DMS153 treated with DMSO at 0.1 percent for 48 hours (cell line): Measurements from ENCODE around the gene TIMM50.
A peak's percentile ranks its signal among the peaks of the same experiment; 100 is the strongest.
"Not testable (repeated sequence)": the region's sequence is repeated elsewhere in the genome, so short reads cannot be mapped to it uniquely, and the experiment has no call there.

ENCODE experiments used
- DNase-seq: peaks from one replicate; lab custom pipeline; 2025; ENCODE audit not compliant: unreplicated experiment; lab: John Stamatoyannopoulos, UW

The TIMM50 gene

DNA sequence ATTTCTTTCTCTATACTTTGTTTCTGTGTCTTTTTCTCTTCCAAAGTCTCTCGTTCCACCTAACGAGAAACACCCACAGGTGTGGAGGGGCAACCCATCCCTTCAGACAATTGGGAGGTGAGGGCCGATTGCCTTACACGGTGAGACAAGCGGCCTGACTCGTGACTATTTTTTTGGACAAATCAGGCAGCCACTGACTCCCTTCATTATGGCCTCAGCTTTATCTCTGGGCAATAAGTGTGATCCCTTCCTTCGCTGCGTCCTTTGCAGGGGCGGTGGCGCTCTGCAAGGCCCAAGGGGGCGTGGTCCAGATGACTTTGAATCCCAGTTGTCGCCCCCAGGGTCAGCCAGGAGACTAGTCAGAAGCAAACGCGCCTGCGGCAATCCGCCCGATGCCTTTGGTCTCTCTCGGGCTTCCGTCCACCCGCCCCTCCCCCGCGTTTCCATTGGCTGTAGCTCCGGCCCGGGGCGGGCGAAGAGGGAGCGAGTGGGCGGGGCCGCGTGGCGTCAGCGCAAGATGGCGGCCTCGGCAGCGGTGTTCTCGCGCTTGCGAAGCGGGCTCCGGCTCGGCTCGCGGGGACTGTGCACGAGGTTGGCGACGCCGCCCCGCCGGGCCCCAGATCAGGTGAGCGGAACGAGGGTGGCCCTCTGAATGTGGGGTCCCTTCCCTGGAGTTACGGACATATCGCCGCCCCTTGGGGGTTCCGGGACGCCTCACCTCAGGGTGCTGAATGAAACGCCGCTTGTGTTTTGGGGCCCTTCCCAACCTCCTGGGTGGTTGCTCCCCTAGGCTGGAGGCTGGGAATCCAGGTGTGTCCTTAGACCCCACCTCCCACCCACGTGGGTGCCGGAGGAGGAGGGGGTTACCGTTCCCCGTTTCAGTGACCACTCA is at the start of gene TIMM50:
Gene TIMM50 (plus strand): TSS at position 502 of the 892 bp plus-strand sequence. CDS start 16 bp downstream, at position 518.
- DNase-seq: peak; percentile 92

DNA sequence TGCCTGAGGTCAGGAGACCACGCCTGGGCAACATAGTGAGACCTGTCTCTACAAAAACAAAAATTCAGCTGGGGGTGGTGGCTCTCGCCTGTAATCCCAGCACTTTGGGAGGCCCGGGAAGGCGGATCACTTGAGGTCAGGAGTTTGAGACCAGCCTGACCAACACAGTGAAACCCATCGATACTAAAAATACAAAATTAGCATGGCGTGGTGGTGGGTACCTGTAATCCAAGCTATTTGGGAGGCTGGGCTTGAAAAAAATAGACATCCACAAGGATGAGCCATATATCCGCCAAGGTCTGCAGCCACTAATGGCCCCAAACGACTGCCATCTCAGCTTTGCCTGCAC is 48.0 kb upstream of the TIMM50 start:
- DNase-seq: no peak

- DNase-seq: no peak
Observed at GRCh38 chr19:39433480-39434079, 47.1 kb upstream of the TIMM50 start.

DNA sequence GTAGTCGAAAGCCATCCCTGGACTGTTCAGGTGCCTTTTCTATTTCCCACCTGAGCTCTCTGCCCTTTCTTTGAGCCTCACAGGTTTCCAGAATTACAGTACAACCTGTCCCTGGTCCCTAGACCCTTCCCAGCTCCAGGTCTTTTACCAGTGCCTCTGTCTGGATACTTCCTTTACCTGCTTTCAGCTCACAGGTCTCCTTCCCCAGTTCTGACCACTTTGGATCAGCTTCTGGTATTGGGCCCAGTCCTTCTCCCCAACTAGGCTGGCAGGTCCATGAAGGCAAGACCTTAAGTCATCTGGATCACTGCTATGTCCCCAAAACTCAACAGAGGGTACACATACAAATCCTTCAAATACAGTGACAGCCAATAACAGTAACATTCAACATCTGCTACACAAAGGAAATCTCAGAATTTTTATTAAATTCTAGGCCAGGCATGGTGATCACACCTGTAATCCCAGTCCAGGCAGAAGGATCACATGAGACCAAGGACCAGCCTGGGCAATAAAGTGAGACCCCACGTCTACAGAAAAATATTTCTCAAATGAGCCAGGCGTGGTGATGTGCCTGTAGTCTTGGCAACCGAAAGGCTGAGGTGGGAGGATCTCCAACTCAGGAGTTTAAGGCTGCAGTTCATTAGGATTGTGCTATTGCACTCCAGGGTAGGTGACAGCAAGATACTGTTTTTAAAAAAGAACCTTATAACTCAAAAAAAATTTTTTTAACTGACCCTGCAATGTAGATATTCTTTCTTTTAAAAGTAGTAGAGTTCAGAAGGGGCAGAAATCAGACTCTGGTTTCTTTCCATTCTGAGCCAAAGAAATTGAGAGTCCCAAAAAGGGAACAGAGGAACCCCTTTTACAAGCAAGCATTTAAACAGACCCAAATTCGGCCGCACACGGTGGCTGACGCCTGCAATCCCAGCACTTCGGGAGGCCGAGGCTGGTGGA is 46.2 kb upstream of the TIMM50 start:
- DNase-seq: no peak

DNA sequence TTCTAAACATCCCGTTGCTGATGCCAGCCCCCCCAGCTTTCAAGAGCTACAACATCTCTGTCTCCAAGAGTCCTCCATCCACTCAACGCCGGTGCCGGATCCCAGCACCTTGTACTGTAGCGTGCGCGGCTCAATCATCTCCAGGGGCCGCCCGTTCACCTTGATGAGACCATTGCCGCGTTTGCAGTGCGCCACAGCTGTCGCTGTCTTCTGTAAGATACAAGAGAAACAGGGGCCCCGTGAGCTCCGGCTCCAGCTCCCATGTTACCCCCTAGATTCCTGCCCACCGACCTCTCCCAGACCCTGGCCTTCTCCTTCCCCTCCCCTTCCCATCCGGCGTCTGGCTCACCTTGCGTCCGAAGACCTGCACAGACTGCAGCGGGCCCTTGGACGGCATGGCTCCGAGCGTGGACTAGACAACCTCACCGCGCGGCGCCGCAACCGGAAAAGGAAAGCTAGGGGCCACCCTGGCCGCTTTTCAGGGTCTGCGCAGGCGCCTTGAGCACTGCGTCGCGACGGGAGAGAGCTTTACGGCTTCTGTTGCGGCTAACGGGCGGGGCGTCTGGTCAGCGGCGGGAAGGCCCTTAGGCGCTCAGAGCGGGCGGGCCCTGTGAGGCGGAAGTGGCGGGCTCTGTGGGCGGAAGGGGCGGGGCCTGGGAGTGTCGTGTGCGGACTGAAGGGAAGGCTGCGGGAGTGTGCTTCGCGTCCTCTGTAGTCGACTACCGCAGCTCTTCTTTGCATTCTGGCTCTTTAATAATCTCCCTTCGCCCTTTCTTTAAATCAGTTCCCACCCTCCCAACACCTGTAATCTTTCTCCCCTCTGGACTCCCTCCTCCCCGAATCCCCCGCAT is 44.9 kb upstream of the TIMM50 start, which contains the start of gene RPS16:
Gene RPS16 (minus strand): TSS at position 451 of the 851 bp plus-strand sequence. CDS start 54 bp downstream, at position 397.
- peak; percentile 92 for DNase-seq

DNA sequence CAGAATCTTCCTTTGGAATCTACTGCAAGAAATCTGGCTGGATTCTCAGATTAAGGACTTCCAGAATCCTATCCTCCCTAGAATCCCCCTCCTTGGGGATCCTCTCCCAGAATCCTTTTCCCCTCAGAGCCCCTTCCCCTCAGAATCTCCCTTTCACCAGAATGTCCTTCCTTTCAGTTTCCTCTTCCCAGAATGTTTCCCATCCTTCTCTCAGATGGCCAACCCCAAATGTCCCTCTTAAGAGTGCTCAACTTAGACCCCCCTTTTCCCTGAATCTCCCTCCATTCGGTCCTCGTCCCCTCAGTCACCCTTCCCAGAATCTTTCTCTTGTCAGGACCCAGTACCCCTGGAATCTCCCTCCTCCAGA is 44.3 kb upstream of the TIMM50 start:
- DNase-seq: no peak

GRCh38 chr19:39438270-39438934 is 42.2 kb upstream of the TIMM50 start:
- no peak for DNase-seq

DNA sequence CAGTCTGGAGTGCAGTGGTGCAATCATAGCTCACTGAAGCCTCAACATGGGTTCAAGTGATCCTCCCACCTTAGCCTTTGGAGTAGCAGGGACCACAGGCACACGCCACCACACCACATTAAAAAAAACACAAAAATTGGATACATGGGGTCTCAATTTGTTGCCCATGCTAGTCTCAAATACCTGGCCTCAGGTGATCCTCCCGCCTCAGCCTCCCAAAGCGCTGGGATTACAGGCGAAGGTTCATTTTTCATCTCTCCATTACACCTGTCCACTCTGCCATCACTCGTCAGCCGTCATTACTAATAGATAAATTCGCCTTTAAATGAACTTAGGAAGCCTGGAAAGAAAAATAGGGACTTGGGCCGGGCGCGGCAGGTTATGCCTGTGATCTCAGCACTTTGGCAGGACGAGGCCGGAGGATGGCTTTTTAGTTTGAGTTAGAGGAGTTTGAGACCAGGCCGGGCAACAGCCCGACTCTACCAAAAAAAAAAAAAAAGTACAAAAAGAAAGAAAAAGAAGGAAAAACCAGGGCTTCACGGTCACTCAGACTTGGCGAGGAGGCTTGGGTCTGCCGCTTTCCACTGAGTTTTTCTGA is 35.9 kb upstream of the TIMM50 start:
- DNase-seq: no peak

DNA sequence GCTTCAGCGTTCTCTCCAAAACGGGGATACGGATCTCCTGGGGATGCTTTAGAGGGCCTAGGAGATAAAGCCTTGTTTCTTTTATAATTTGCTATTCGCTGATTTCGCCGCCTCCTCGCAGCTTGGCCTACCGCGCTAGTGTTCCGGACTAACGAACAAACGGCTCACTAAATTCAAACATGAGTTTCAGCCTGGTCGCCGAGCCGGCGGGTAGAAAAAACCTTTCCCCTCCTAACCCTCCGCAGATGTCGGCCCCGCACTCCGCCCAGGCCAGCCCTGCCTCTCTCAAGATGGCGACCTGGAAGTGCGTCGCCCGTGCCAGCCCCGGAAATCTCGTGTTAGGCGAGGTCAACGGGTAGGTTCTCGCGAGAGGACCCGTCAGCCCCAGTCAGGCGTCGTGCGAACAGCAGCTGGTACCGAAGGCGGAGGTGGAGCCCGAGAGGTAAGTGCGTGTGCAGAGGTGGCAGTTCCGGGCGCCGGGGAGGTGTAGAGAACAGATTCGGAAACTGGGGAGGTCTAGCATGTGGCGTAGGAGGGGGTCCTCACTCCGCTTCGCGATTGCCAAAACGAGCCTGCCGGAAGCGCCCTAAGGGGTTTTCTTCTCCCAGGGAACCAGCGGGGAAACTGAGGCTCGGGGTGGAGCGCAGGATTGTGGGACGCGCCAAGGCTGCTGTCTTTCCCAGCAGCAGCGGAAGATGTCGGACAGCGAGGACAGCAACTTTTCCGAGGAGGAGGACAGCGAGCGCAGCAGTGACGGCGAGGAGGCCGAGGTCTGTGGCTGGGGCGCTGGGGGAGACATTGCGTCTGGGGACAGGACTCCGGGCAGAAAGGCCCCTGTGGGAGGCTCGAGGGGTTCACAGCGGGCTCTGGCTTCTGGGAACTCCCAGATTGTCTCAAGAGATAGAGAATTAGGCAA is 35.2 kb upstream of the TIMM50 start, which contains the start of gene SUPT5H:
Gene SUPT5H (plus strand): TSS at position 387 of the 916 bp plus-strand sequence. CDS start 309 bp downstream, at position 696.
- peak; percentile 86 for DNase-seq

- DNase-seq: no peak
Observed at GRCh38 chr19:39446365-39447084, 34.1 kb upstream of the TIMM50 start.

DNA sequence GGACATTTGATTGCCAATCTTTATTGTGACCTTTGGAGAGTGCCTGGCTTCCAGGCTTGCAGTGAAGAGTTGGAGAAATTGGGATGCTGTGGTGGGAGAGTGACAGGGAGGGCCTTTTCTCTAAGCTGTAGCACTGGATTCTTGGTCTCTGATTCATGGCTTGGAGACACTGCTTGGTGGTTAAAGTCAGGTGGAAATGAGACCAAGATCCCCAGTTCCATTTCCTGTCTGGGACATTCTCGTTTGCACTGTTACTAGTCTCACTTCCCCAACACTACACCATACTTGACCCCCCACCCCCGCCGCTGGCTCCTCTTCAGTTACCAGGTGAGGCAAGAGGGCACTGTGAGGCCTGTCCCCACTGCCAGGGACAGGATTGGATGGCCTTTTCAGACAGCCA is 32.4 kb upstream of the TIMM50 start:
- no peak for DNase-seq

- no peak for DNase-seq
Observed at GRCh38 chr19:39449116-39449797, 31.4 kb upstream of the TIMM50 start.

DNA sequence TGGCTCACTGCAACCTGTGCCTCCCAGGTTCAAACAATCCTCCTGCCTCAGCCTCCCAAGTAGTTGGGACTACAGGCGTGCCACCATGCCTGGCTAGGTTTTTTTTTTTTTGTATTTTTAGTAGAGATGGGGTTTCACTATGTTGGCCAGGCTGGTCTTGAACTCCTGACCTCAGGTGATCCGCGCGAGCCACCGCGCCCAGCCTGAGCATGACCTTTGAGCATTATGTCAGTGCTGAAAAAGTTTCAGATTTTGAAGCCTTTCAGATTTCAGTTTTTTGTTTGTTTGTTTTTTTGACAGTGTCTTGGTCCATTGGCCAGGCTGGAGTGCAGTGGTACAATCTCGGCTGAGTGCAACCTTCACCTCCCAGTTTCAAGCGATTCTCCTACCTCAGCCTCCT is 29.4 kb upstream of the TIMM50 start:
- not testable (repeated sequence) for DNase-seq

GRCh38 chr19:39463403-39463802 is 17.2 kb upstream of the TIMM50 start:
- no peak for DNase-seq

DNA sequence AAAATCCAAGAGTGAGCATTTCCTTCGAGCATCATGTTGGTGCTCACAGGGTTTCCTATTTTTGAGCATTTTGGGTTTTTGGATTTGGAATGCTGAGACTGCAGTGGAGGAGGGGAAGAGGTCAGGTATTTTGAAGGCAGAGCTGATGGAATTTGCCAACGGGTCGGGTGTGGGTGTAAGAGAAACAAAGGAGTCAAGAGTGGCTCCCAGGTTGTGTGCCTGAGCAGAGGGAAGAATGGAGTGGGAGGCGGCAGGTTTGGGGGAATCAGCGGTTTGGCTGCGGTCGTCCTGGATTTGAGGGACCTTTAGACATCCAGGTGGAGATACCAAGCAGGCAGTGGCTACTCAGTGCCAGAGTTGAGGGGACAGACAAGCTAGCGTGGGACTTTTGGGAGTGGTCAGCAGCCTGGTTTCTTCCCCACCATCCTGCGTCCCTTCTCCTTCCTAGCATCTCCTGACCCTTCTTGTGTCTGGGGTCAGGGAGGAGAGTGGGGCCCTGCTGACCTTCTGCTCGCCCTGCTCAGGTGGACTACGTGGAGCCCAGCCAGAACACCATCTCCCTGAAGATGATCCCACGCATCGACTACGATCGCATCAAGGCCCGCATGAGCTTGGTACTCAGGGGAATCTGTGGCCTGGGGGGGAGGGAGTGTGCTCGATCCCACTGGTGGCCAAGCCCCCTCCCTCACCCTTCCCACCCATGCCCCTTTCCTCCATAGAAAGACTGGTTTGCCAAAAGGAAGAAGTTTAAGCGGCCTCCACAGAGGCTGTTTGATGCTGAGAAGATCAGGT is 14.5 kb upstream of the TIMM50 start:
- no peak for DNase-seq

DNA sequence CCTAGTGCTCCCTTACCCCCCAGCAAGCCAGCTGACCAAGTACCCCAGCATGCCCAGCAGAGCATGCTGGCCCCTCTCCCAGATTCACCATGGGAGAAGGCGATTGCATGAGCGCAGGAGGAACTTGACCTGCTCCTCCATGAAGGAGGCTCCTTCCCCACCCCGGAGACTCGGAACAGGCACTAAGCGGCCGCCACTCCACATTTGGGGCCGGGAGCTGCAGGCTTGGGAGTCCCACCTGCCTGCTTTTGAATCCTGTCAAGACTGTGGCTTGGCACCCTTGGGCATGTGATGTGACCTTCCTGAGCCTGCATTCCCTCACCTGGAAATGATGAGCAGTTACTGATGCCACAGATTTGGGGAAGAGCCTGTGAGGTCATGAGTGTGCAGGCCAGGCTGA is 12.7 kb upstream of the TIMM50 start:
- no peak for DNase-seq
